Measurements from ENCODE around the gene PLPPR3.
A peak's percentile ranks its signal among the peaks of the same experiment; 100 is the strongest.

PLPPR3 gene

DNA sequence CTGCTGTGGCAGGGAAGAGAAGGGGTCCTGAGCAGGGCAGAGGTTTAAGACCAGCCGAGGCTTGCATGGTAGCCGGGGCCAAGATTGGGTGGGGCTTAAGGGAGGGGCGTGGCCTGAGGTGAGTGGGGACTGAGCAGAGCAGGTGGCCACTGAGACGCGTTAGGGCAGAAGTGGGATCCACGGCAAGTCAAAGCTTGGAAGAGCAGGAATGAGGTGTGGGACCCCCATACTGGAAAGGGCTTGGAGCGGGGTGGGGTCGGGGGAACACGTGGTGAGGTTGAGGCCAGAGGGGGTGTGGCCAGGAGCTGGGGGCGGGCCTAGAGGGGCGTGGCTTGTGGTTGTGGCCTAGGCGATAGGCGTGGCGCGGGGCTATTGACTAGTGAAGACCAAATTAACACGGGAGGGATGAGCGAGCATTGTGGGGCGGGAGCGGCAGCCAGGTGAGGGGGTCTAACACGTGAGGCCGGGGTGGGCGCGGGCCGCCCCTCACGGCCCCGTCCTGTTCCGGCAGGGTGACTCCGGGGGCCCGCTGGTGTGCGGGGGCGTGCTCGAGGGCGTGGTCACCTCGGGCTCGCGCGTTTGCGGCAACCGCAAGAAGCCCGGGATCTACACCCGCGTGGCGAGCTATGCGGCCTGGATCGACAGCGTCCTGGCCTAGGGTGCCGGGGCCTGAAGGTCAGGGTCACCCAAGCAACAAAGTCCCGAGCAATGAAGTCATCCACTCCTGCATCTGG is 41.0 kb upstream of the PLPPR3 start:
- Histone ChIP-seq H3K27ac (ENCODE audit: low read depth, low read length) (no peak overlapping the region), H3K9ac (ENCODE audit: low read length) (no peak overlapping the region), H3K79me2 (ENCODE audit: insufficient read depth, low read length) (no peaks in the 10 kb centered on the region), H3K27me3 (ENCODE audit: low read length) (no peaks in the 10 kb centered on the region), H2AFZ (ENCODE audit: low read depth, low read length, severe bottlenecking) (no peak overlapping the region), H3K4me3 (ENCODE audit: insufficient read depth, low read length, poor library complexity, severe bottlenecking) (no peak overlapping the region), H3F3A (ENCODE audit: insufficient read depth) (no peaks in the 10 kb centered on the region), H4K20me1 (ENCODE audit: low read depth, low read length) (no peaks in the 10 kb centered on the region), H3K9me2 (replicated peaks; ENCODE audit: insufficient read depth, low read length) (no peaks in the 10 kb centered on the region), H3K9me3 (ENCODE audit: insufficient read depth, low read length) (no peaks in the 10 kb centered on the region), H3K36me3 (ENCODE audit: low read length) (no peaks in the 10 kb centered on the region), H3K4me2 (ENCODE audit: low read depth, low read length, poor library complexity, severe bottlenecking) (peak overlapping the region; percentile 9)
- TF ChIP-seq, protein P1, sequence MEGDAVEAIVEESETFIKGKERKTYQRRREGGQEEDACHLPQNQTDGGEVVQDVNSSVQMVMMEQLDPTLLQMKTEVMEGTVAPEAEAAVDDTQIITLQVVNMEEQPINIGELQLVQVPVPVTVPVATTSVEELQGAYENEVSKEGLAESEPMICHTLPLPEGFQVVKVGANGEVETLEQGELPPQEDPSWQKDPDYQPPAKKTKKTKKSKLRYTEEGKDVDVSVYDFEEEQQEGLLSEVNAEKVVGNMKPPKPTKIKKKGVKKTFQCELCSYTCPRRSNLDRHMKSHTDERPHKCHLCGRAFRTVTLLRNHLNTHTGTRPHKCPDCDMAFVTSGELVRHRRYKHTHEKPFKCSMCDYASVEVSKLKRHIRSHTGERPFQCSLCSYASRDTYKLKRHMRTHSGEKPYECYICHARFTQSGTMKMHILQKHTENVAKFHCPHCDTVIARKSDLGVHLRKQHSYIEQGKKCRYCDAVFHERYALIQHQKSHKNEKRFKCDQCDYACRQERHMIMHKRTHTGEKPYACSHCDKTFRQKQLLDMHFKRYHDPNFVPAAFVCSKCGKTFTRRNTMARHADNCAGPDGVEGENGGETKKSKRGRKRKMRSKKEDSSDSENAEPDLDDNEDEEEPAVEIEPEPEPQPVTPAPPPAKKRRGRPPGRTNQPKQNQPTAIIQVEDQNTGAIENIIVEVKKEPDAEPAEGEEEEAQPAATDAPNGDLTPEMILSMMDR (IDR thresholded peaks at IDR 0.05; ENCODE audit: insufficient read depth, low read length, poor library complexity, severe bottlenecking), result no peak
- no peak for TF ChIP-seq EZH2phosphoT487 (conservative IDR thresholded peaks at IDR 0.05; ENCODE audit: low read length)

DNA sequence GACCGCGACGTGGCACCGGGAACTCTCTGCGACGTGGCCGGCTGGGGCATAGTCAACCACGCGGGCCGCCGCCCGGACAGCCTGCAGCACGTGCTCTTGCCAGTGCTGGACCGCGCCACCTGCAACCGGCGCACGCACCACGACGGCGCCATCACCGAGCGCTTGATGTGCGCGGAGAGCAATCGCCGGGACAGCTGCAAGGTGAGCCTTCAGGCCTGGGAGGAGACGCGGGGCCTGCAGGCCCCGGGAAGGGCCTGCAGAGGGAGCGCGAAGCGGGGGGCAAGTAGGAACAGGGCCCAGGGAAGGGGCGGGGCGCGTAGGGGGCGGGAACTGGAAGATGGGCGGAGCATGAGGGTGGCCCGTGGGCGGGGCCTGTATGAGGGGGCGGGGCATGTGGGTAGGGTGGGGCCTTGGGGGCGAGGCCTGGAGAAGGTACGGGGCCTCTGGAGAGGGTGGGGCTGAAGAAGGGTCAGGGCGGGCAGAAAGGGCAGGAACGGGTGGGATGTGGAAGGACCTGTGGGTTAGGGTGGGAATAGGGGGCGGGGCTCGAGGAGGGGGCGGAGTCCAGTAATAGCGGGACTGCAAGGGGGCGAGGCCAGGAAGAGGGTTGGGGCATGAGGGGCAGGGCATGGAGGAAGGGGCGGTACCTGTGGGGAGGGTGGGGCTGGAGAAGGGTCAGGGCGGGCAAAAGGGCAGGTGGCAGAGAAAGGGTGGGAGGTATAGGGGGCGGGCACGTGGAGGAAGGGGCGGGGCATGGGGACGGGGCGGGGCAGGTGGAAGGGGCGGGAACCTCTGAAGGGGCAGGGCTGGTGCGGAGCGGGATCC is 40.2 kb upstream of the PLPPR3 start:
- Histone ChIP-seq H3K9me2 (replicated peaks; ENCODE audit: insufficient read depth, low read length) (no peaks in the 10 kb centered on the region), H3K4me3 (ENCODE audit: insufficient read depth, low read length, poor library complexity, severe bottlenecking) (no peak overlapping the region), H3K9ac (ENCODE audit: low read length) (no peak overlapping the region), H3K79me2 (ENCODE audit: insufficient read depth, low read length) (no peaks in the 10 kb centered on the region), H3K9me3 (ENCODE audit: insufficient read depth, low read length) (no peaks in the 10 kb centered on the region), H3K27me3 (ENCODE audit: low read length) (no peaks in the 10 kb centered on the region), H3K36me3 (ENCODE audit: low read length) (no peaks in the 10 kb centered on the region), H4K20me1 (ENCODE audit: low read depth, low read length) (no peaks in the 10 kb centered on the region), H2AFZ (ENCODE audit: low read depth, low read length, severe bottlenecking) (no peak overlapping the region), H3F3A (ENCODE audit: insufficient read depth) (no peaks in the 10 kb centered on the region), H3K27ac (ENCODE audit: low read depth, low read length) (no peak overlapping the region), H3K4me2 (ENCODE audit: low read depth, low read length, poor library complexity, severe bottlenecking) (peak overlapping the region; percentile 9)
- TF ChIP-seq, protein P1 (IDR thresholded peaks at IDR 0.05; ENCODE audit: insufficient read depth, low read length, poor library complexity, severe bottlenecking), result no peak
- TF ChIP-seq EZH2phosphoT487 (conservative IDR thresholded peaks at IDR 0.05; ENCODE audit: low read length), result no peak

DNA sequence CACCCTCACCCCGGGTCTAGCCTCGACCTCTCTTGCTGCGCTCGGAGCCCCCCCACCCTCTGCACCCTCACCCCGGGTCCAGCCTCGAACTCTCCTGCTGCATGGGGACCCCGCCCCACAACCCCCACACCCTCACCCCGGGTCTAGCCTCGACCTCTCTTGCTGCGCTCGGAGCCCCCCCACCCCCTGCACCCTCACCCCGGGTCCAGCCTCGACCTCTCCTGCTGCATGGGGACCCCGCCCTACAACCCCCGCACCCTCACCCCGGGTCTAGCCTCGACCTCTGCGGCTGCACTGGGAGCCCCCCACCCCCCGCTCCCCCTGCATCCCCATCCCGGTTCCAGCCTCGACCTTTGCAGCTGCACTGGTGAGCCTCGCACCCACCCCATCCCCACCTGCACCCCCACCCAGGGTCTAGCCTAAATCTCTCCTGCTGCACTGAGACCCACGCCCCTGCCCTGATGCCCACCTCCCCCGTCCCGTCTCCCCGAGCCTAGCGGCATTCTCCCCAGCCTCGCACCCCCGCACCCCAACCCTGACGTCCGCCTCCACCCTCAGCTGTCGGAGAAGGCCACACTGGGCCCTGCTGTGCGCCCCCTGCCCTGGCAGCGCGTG is 39.5 kb upstream of the PLPPR3 start:
- Histone ChIP-seq H4K20me1 (ENCODE audit: low read depth, low read length) (no peaks in the 10 kb centered on the region), H3K4me3 (ENCODE audit: insufficient read depth, low read length, poor library complexity, severe bottlenecking) (no peak overlapping the region), H3F3A (ENCODE audit: insufficient read depth) (no peaks in the 10 kb centered on the region), H3K36me3 (ENCODE audit: low read length) (no peaks in the 10 kb centered on the region), H3K27me3 (ENCODE audit: low read length) (no peaks in the 10 kb centered on the region), H3K4me2 (ENCODE audit: low read depth, low read length, poor library complexity, severe bottlenecking) (no peak overlapping the region), H3K9ac (ENCODE audit: low read length) (no peak overlapping the region), H3K9me3 (ENCODE audit: insufficient read depth, low read length) (no peaks in the 10 kb centered on the region), H2AFZ (ENCODE audit: low read depth, low read length, severe bottlenecking) (no peak overlapping the region), H3K9me2 (replicated peaks; ENCODE audit: insufficient read depth, low read length) (no peaks in the 10 kb centered on the region), H3K27ac (ENCODE audit: low read depth, low read length) (no peak overlapping the region), H3K79me2 (ENCODE audit: insufficient read depth, low read length) (no peaks in the 10 kb centered on the region)
- TF ChIP-seq, protein P1 (IDR thresholded peaks at IDR 0.05; ENCODE audit: insufficient read depth, low read length, poor library complexity, severe bottlenecking), result no peak
- TF ChIP-seq EZH2phosphoT487 (conservative IDR thresholded peaks at IDR 0.05; ENCODE audit: low read length), result no peak

All from SU-DHL-6 (cell line).